ENCODE data around the gene ITGA4. TPM values are rescaled to one million over a fixed set of nuclear protein-coding genes. Genes with fewer than 3 reads are reported as not detected.

ITGA4 gene
- total RNA-seq, 1 donor from 2014 or later: 20.0 TPM

GRCh38 chr2:181528441-181528840 is 71.3 kb downstream of the ITGA4 start:
- no peaks in the 10 kb centered on the region for H4K20me1 ChIP-seq (ENCODE audit: insufficient read depth, low read length)
- FAIRE-seq (no peak), DNase-seq (ENCODE audit: low read depth) (no peak)
- H2AFZ ChIP-seq (ENCODE audit: low read depth, low read length): no peak overlapping the region
- TF ChIP-seq EZH2 (IDR thresholded peaks at IDR 0.05; ENCODE audit: insufficient read depth, low read length) (no peak), CTCF (IDR thresholded peaks at IDR 0.05; ENCODE audit: insufficient read depth, low read depth, low read length) (no peak)
- H3K4me3 ChIP-seq (ENCODE audit: insufficient read depth, low read depth, low read length): no peak overlapping the region
- H3K4me1 ChIP-seq (ENCODE audit: insufficient read depth, low read length): no peaks in the 10 kb centered on the region
- no peak overlapping the region for H3K9ac ChIP-seq (ENCODE audit: low read length)
- H3K27me3 ChIP-seq (ENCODE audit: insufficient read depth, low read length): no peaks in the 10 kb centered on the region
- H3K27me3 Mint-ChIP-seq (ENCODE audit: low read depth, unreplicated experiment): no peaks in the 10 kb centered on the region
- H3K4me1 Mint-ChIP-seq (ENCODE audit: low read depth, unreplicated experiment): no peaks in the 10 kb centered on the region
- no peaks in the 10 kb centered on the region for H3K9me3 ChIP-seq (ENCODE audit: insufficient read depth, low read depth, low read length)
- no peaks in the 10 kb centered on the region for H3K9me3 Mint-ChIP-seq (ENCODE audit: unreplicated experiment)
- no peak overlapping the region for H3K4me3 Mint-ChIP-seq (ENCODE audit: unreplicated experiment)
- no peak overlapping the region for H3K27ac Mint-ChIP-seq (ENCODE audit: unreplicated experiment)
- H3K79me2 ChIP-seq (ENCODE audit: insufficient read depth, low read length): no peaks in the 10 kb centered on the region
- H3K27ac ChIP-seq (ENCODE audit: low read depth, low read length): no peak overlapping the region
- no peak overlapping the region for H3K4me2 ChIP-seq (ENCODE audit: low read length)
- H3K36me3 Mint-ChIP-seq (ENCODE audit: low read depth, unreplicated experiment): no peaks in the 10 kb centered on the region
- H3K36me3 ChIP-seq (ENCODE audit: insufficient read depth, low read length): peaks cover 10% of the 10 kb centered on the region

- H3K9me3 ChIP-seq (ENCODE audit: insufficient read depth, low read depth, low read length): no peaks in the 10 kb centered on the region
- no peak overlapping the region for H2AFZ ChIP-seq (ENCODE audit: low read depth, low read length)
- no peaks in the 10 kb centered on the region for H3K79me2 ChIP-seq (ENCODE audit: insufficient read depth, low read length)
- H3K9ac ChIP-seq (ENCODE audit: low read length): no peak overlapping the region
- Mint-ChIP-seq H3K36me3 (ENCODE audit: low read depth, unreplicated experiment) (peaks cover 4% of the 10 kb centered on the region), H3K4me3 (ENCODE audit: unreplicated experiment) (no peak overlapping the region), H3K9me3 (ENCODE audit: unreplicated experiment) (no peaks in the 10 kb centered on the region), H3K27ac (ENCODE audit: unreplicated experiment) (no peak overlapping the region), H3K27me3 (ENCODE audit: low read depth, unreplicated experiment) (no peaks in the 10 kb centered on the region), H3K4me1 (ENCODE audit: low read depth, unreplicated experiment) (peaks cover 7% of the 10 kb centered on the region)
- no peaks in the 10 kb centered on the region for H3K4me1 ChIP-seq (ENCODE audit: insufficient read depth, low read length)
- H3K4me3 ChIP-seq (ENCODE audit: insufficient read depth, low read depth, low read length): no peak overlapping the region
- no peak for DNase-seq (ENCODE audit: low read depth)
- no peaks in the 10 kb centered on the region for H4K20me1 ChIP-seq (ENCODE audit: insufficient read depth, low read length)
- FAIRE-seq: no peak
- no peak overlapping the region for H3K27ac ChIP-seq (ENCODE audit: low read depth, low read length)
- H3K4me2 ChIP-seq (ENCODE audit: low read length): no peak overlapping the region
- TF ChIP-seq EZH2 (IDR thresholded peaks at IDR 0.05; ENCODE audit: insufficient read depth, low read length) (no peak), CTCF (IDR thresholded peaks at IDR 0.05; ENCODE audit: insufficient read depth, low read depth, low read length) (no peak)
- H3K36me3 ChIP-seq (ENCODE audit: insufficient read depth, low read length): peaks cover 12% of the 10 kb centered on the region
- H3K27me3 ChIP-seq (ENCODE audit: insufficient read depth, low read length): no peaks in the 10 kb centered on the region
Measured at GRCh38 chr2:181536730-181537129, 79.5 kb downstream of the ITGA4 start.

DNA sequence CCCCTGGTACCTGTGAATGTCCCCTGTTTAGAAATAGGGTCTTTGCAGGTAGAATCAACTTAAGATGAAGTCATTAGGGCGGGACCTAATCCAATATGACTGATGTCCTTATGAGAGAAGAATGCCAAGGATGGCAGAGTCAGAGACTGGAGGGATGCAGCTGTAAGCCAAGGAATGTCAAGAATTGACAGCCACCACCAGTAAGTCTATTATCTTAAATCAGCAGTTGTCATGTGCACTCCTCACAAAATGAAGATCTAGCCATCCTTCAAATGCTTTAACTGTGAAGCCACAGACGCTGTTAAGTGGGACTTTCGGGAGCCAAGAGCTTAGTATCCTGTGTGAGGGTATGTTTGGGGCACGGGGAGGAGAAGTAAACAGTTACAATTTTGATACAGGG is 83.2 kb downstream of the ITGA4 start:
- Histone ChIP-seq H3K9ac (ENCODE audit: low read length) (no peak overlapping the region), H3K36me3 (ENCODE audit: insufficient read depth, low read length) (peaks cover 10% of the 10 kb centered on the region), H3K27me3 (ENCODE audit: insufficient read depth, low read length) (no peaks in the 10 kb centered on the region), H4K20me1 (ENCODE audit: insufficient read depth, low read length) (no peaks in the 10 kb centered on the region), H3K4me1 (ENCODE audit: insufficient read depth, low read length) (no peaks in the 10 kb centered on the region), H2AFZ (ENCODE audit: low read depth, low read length) (no peak overlapping the region), H3K4me3 (ENCODE audit: insufficient read depth, low read depth, low read length) (no peak overlapping the region), H3K79me2 (ENCODE audit: insufficient read depth, low read length) (no peaks in the 10 kb centered on the region), H3K27ac (ENCODE audit: low read depth, low read length) (no peak overlapping the region), H3K4me2 (ENCODE audit: low read length) (no peak overlapping the region), H3K9me3 (ENCODE audit: insufficient read depth, low read depth, low read length) (no peaks in the 10 kb centered on the region)
- FAIRE-seq (no peak), DNase-seq (ENCODE audit: low read depth) (no peak)
- Mint-ChIP-seq H3K36me3 (ENCODE audit: low read depth, unreplicated experiment) (peaks cover 4% of the 10 kb centered on the region), H3K4me3 (ENCODE audit: unreplicated experiment) (no peak overlapping the region), H3K27me3 (ENCODE audit: low read depth, unreplicated experiment) (no peaks in the 10 kb centered on the region), H3K4me1 (ENCODE audit: low read depth, unreplicated experiment) (peaks cover 7% of the 10 kb centered on the region), H3K9me3 (ENCODE audit: unreplicated experiment) (no peaks in the 10 kb centered on the region), H3K27ac (ENCODE audit: unreplicated experiment) (peak overlapping the region; percentile 13)
- TF ChIP-seq CTCF (IDR thresholded peaks at IDR 0.05; ENCODE audit: insufficient read depth, low read depth, low read length): no peak
- TF ChIP-seq EZH2 (IDR thresholded peaks at IDR 0.05; ENCODE audit: insufficient read depth, low read length): no peak
